DMS 273 treated with DMSO at 0.1 percent for 48 hours (cell line): ENCODE results near the gene CARS2.
"Not testable (repeated sequence)": the region's sequence is repeated elsewhere in the genome, so short reads cannot be mapped to it uniquely, and the experiment has no call there.

Experiments used
- DNase-seq: peaks from one replicate; lab custom pipeline; 2025; lab: John Stamatoyannopoulos, UW

Gene CARS2

DNA sequence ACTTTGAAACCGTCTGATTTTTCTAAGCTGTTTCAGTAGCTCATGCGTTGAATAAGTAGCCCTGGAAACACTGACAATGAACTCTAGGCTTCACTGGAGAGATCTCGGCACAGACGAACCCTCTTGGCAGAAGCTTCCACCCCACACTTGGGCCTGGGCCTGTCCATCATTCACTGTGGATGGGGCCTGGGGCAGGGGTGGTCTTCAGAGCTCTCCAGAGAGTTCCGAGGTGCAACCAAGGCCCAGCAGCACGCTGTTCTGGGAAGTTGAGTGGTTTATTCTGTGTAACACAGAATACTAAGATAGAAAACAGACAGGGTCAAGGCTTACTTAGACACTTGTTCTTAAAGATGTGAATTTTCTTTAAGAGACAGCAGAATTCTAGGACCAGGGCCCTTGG lies 68.6 kb downstream of the CARS2 start:
- no peak for DNase-seq

DNA sequence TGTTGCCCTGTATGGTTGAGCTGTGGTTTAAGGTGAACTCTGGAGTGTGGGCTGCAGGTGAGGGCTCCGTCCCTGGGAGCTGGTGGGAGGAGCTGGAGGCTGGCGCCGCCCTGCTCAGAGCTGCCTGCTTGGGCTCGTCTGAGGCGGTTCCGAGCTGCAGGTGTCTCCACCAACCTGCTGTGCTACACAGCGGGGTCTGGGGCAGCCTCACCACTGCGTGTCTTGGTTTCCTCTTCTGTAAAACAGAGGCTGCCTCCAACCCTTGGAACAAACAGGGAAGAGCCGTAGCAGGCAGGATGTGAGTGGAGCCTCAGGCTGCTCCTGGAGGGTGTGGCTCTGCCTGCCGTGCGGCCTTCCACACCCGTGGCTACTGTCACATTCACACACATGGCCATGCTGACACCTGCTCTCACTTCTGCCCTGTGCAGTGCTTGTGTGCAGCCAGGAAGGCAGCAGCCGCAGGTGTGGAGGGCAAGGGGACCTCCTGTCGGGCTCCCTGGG lies 69.2 kb downstream of the CARS2 start:
- DNase-seq, result no peak

DNA sequence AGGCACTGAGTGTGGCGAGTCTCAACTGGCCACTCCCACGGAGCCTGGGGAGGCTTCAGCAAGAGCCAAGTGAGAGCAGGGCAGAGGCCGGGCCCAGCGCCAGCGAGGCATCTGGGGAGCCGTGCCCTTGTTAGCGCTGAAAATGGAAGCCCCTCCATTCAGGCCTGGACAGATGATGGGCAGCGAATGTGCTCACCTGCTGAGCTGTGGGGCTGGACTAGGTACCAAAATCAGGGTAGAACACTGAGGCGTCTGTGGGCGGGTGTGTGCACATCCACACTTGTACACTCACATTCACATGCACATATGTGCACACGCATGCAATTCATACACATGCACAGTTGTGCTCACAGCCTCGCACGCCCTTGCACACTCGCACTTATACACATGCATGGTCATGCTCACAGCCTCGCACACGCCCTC lies 69.9 kb downstream of the CARS2 start:
- no peak for DNase-seq

DNA sequence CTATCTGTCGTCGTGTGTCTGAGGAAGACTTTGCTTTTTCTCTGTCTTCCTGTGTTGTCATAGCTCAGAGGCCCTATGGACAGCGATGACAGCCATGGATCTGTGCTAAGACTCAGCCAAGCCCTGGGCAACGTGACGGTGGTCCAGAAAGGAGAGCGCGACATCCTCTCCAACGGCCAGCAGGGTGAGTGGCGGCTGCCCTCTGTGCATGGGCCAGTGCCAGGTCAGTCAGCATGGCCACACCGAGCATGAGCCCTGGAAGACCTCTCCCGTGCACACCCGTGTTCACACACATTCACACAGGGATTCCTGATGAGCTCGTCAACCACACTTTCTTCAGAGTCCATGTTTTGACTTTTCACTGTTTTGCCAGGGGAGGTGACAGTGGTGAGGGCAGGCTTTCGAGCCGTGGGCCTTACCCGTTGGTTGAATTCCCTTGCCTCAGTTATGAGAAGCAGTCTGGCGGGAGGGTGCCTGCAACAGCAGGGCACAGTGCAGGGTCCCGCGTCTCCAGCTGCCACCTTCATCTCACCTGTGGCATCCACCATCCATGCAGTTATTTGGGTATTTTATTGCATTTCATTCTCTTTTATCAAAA lies 70.4 kb downstream of the CARS2 start:
- DNase-seq, result no peak

DNA sequence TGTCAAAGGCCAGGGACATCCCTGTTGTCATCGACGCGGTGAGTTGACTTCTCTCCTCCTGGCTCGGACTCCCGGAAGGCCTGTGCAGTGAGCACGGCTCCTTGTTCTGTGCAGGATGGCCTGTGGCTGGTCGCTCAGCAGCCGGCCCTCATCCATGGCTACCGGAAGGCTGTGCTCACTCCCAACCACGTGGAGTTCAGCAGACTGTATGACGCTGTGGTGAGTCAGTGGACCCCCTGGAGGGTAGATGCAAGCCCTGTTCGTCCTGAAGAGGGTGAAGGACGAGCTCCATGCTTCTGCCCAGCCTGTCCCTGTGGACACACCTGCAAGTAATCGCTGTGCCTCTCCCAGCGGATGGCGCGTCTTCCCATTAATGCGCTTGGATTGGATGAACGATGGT lies 71.4 kb downstream of the CARS2 start:
- DNase-seq, result no peak

DNA sequence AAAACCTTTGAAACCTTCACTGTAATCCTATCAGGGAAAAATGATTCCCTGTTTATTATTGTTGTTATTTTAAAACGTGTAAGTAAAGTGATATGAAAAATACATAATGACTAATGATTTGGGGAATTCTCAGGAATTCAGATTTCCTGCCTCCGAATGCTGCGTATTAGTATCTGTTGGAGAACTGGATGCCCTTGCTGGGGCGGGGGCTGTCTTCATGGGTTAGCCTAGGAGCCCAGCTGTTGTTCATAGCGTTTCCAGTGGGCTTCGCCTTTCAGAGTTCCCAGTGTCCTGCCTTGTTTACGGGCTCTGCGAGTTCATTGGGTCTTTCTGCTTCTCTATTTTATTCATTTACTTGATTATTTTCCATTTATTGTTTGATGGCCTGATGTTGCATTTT lies 72.1 kb downstream of the CARS2 start:
- no peak for DNase-seq

DNA sequence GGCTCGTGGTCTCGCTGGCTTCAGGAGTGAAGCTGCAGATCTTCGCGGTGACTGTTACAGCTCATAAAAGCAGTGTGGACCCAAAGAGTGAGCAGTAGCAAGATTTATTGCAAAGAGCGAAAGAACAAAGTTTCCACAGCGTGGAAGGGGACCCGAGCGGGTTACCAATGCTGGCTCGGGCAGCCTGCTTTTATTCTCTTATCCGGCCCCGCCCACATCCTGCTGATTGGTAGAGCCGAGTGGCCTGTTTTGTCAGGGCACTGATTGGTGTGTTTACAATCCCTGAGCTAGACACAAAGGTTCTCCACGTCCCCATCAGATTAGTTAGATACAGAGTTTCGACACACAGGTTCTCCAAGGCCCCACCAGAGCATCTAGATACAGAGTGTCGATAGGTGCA lies 73.7 kb downstream of the CARS2 start:
- DNase-seq, result not testable (repeated sequence)

DNA sequence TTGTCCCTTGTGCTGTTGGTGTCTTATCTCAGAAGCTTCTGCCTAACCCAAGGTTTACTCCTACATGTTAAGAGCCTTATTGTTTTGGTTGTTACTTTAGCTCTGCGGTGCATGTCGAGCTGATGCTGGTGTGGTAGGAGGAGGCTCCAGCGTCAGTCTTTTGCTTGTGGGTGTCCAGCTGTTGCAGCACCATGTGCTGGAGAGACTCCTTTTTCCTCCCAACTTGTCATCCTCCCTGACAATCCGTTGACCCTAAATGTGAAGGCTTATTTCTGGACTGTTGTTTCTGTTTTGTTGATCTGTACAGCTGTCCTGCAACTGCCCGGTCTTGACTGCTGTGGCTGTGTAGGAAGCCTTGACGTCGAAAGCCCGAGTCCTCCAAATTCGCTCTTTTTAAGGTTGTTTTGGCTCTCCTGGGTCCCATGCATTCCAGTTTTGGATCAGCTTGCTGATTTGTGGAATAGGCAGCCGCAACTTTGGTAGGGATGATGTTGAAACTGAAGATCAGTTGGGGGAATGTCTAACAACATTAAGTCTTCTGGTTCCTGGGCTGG lies 75.3 kb downstream of the CARS2 start:
- no peak for DNase-seq

DNA sequence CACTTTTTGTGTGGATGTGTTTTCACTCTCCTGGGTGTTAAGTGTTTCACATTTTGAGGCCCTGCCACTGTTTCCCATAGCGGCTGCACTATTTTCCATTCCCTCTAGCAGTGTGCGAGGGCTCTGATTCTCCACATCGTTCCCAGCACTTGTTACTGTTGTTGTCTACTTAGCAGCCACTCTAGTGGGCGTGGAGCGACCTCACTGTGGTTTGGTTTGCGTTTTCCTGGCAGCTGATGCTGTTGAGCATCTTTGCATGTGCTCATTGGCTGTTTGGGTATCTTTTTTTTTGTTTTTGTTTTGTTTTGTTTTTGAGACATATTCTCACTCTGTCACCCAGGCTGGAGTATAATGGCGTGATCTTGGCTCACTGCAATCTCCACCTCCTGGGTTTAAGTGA lies 76.2 kb downstream of the CARS2 start:
- no peak for DNase-seq

DNA sequence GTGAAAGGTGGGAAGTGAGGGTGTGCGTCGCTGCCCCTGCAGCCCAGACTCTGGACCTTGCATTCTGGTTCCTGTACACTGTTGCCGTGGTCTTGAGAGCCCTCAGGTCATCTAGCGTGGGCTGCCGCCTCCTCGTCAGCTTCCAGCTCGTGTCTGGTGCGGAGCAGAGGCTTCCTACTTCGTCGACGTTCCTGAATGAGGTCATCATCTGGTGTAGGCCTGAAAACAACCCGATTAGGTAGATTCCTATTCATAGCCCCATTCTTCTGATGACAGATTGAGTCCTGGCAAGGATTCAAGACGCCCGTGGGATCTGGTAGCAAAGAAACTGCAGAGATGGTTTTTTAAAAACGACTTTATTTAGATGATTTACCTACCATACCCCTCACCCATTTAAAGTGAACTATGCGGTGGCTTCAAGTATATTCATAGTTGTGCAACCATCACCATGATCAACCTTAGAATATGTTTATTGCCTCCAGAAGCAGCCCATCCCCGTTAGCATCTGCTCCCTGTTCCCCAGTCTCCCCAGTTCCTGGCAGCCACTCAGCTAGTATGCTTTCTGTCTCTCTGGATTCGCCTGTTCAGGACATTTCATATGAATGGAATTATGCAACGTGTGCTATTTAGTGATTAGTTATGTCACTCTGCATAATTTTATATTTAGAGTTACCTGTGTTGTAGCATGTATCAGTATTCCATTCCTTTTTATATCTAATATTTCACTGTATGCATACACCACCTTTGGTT lies 76.8 kb downstream of the CARS2 start:
- DNase-seq, result no peak

DNA sequence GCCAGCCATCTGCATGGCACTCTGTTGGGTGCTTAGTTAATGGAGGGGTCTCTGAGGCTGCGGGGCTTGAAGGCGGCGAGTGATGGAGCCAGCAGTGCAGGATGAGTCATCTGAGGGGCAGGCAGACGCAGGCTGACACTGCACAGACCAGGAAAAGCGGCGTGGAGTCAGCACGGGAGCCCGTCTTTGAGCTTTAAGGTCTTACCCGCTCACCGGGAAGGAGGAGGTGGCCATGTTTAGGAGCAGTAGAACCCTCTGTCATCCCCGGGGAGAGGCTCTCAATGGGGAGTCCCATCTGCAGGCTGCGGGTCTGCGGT lies 77.5 kb downstream of the CARS2 start:
- no peak for DNase-seq

DNA sequence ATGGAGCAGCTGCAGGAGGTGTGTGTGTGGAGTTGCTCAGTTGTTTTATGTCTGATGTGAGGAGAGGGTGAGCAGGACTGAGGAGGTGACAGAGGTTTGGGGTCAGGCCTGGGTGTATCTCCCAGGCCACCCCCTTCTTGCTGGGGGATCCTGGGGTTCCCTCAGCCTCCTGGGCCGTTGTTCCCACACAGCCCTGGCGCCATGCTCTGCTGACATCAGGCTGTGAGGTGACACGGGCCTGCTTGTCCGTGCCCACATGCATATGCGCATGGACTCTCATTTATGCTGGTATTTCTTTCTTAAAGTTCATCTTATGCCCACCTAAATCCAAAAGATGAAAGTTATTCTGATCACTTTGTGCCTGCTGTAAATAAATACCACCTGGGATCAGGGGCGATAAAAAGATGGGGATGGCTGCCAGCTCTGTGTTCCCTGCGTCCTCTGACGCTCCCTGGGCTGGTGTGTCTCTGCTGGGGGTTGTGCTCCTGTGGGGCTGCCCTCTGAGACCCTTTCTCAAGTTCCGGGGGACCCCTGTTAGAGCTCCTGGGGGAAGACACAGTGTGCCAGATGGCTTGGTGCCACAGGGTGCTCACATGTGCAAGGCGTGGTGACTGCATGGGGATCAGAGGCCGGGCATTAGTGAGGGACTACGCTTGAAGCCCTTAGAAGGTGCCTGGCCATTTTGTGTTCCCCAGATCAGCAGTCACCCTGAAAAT lies 78.0 kb downstream of the CARS2 start:
- no peak for DNase-seq

DNA sequence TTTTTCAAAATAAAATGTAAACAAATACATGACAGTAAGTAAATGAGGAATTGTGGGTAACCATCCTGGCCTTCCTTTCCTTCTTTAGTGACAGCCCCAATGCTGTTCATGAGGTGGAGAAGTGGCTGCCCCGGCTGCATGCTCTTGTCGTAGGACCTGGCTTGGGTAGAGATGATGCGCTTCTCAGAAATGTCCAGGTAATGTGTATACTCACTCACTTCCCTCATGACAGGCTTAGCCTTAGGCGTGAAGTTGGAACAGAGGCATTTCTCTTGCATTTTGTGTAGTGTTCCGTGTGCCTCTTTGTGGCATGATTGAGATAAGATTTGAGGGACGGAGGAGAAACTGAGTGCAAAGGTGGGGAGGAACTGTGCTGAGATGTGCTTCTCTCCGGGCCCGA lies 78.6 kb downstream of the CARS2 start:
- DNase-seq, result no peak

DNA sequence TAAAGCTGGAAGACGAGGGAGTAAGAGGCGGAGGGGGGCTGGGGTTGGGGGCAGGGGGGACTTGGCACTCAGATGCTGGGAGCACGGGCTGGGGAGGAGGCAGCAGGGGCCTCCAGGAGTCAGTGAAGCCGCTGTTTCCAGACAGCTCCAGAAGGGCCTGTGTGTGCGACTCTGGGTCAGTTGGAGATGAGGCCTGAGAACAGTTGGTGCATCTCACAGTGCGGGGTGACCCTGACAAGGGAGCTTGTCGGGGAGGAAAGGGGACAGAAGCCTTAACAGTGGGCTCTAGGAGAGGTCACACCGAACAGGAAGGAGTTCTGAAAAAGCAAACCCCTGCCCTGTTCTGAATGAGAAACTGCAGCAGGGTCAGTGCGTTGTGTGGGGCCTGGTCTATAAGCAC lies 79.4 kb downstream of the CARS2 start:
- DNase-seq, result no peak

DNA sequence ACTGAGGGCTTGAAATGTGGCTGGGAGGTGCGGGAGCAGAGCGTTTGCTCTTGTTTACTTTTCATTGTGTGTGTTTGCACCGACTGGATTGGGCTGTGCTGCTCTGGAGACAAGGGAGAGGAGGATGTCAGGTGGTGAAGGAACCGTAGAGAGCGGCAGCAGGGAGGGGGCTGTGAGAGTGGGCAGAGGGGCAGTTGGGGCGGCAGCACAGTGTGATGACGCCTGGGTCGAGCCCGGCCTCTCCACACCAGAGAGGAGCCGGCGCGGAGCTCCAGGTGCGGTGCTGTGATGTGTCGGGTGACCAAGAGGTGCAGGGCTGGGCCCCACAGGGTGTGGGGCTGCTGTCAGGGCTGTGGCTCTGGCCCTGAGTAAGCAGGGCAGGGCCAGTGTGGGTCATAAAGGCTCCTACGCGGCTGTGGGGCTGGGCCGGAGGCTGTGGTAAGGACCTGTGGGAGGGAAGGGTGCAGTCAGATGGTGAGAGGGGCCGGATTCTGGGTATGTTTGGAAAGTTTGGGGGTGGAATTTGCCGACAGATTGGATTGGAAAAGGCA lies 80.1 kb downstream of the CARS2 start:
- no peak for DNase-seq

DNA sequence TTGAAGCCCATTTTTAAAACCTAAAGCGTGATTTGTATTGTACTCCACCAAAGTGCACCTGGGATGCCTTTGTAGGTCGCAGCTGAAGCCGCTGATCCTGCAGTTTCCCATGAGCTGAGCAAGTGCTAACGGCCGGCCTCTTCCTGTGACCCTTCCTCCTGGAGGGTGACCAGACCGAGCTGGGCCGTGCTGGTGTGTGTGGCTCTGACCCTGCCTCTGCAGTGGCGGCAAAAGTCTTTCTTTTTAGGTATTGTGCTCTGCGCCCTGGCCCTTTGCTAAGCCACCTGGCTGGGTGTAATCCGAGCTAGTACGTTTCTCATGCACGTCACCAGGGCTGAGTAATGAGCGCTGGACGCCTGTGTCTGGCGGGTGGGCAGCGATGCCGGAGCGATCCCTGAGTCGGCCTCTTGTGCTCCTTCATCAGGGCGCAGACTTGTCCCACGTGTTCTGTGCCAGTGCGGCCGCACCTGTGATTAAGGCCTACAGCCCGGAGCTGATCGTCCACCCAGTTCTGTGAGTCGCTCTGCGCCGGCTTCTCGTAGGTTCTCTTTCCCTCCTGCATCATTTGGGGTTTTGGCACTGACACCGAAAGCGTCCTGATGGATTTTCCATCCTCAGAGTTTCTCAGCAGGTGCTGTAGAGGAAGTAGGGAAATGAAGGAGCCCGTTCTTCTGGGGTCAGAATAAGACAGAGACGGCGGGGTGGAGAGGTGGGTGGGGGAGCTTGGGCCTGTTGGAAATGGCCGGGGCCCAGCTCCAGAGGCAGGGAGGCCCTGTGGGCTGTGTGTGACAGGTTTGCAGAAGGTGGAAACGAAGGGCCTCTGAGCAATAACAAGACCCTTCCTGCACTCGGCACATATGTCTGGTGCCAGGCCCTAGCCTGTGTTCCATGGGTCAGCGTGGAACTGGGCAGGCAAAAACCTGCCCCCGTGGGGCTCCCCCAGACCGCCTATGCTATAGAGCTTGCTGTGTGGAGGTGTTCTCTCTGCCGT lies 80.9 kb downstream of the CARS2 start:
- DNase-seq, result no peak

DNA sequence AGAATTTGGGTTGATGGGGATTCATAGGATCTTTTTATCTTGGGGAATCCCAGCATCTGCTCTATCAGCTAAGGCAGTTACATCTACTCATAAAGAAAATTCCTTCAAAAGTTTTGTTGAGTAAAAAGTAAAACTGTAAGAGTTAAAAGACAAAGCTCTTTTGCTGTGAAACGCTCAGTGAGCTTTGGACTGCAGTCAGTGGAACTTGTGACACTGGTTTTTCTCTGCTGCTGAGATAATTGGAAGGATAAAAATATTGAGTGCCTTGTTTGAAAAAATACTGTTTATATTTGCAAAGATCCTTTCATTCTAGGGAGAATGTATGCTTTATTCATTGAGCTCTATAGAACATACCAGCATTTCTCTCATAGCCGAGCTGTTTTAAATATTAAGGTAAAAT lies 85.3 kb downstream of the CARS2 start:
- DNase-seq, result no peak

DNA sequence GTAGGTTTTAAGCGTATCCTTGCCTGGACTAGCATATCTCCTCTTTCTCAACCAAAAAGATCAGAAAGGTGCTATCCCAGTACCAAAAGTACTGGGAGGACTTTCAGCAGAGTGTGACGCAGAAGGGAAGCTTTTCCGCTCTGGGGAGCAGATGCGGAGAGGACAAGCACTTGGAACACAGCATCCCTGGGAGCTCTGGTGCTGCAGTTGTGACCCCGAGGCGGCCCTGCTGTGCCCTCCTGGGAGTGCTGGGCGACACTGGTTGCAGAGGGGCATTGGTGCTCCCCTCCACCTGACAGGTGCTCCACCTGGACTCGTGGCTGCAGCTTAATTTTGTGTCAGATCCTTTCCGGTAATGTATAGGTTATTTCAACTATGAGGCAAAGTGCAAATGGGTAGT lies 87.1 kb downstream of the CARS2 start:
- no peak for DNase-seq

DNA sequence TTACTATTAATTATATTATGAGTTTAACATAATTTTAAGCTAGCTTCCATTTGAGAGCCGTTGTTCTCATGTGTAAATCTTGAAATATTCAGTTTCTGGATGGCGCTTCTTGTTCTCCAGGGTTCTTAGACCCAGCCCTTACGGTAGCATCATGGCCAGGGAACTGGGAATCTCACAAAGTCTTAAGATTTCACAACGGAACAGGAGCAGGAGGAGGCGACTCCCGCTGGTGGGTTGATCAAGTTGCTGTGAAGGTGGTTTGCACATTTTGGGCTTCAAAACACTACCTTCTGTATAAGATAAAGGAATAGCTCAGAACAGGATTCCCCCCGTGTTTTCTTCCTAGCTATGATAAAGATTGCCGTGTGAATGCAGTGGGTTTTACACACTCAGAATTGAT lies 87.7 kb downstream of the CARS2 start:
- no peak for DNase-seq

DNA sequence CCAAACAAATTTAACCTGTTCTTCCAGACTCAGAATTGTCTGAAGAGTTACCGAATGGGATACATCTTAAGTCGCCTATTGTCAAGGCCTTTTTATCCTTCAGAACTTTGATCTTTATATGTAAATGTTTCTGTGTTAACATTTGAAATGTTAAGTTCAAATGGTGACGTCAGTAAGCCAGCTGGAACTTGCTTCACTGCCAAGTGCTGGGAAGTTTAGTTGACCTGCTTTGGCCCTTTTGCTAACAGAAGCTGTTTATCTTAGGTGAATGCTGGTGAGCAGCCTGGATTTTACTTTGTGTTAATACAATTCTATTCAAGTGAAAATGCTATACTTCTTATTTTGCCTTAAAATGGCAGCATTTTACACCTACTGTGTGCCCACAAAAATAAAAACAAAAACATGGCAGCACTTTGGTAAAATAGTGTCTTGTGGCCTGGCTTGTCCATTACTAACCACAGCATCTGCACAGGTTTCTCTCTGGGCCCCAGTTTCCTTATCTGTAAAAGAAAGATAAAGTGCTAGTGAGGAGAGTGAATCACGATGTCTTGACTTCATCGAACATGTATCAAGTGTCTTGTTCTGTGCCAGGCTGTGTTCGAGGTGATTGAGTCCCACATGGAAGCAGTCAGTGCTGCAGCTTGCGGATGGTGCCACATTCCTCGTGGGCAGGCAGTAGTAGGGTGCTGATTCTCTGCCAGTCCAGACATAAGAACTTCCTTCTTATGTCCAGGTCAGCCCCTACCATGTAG lies 88.4 kb downstream of the CARS2 start:
- no peak for DNase-seq
